Activated naive CD8-positive, alpha-beta T cell (primary cell): ENCODE results near the gene YPEL3.

Experiments used
- H3K27ac Mint-ChIP-seq: one replicate; pipeline ENCODE4 v1.8.0; 2021; ENCODE audit warnings: mixed read lengths
- H3K27me3 Mint-ChIP-seq: one replicate; pipeline ENCODE4 v1.8.0; 2021; ENCODE audit warnings: mixed read lengths
- H3K36me3 Mint-ChIP-seq: one replicate; pipeline ENCODE4 v1.8.0; 2021; ENCODE audit warnings: mixed read lengths
- H3K4me1 Mint-ChIP-seq: one replicate; pipeline ENCODE4 v1.8.0; 2021; ENCODE audit warnings: low read depth, mixed read lengths
- H3K4me3 Mint-ChIP-seq: one replicate; pipeline ENCODE4 v1.8.0; 2021; ENCODE audit warnings: mild to moderate bottlenecking, mixed read lengths
- H3K9me3 Mint-ChIP-seq: one replicate; pipeline ENCODE4 v1.8.0; 2021; ENCODE audit warnings: low read depth, mixed read lengths

Gene YPEL3

GRCh38 chr16:30087181-30087898 lies 8.7 kb downstream of the YPEL3 start:
- Mint-ChIP-seq H3K4me3 (no peak overlapping the region), H3K9me3 (no peaks in the 10 kb centered on the region), H3K36me3 (peaks cover 3% of the 10 kb centered on the region), H3K27ac (no peak overlapping the region), H3K27me3 (no peaks in the 10 kb centered on the region), H3K4me1 (peaks cover 24% of the 10 kb centered on the region)

- no peaks in the 10 kb centered on the region for H3K9me3 Mint-ChIP-seq
- H3K27me3 Mint-ChIP-seq = no peaks in the 10 kb centered on the region
- peaks cover 20% of the 10 kb centered on the region for H3K4me1 Mint-ChIP-seq
- H3K4me3 Mint-ChIP-seq = no peak overlapping the region
- peaks cover 4% of the 10 kb centered on the region for H3K36me3 Mint-ChIP-seq
- H3K27ac Mint-ChIP-seq = no peak overlapping the region
Measured at GRCh38 chr16:30086291-30087140, 9.5 kb downstream of the YPEL3 start.

GRCh38 chr16:30085820-30086219 lies 10.2 kb downstream of the YPEL3 start:
- no peaks in the 10 kb centered on the region for H3K9me3 Mint-ChIP-seq
- H3K27ac Mint-ChIP-seq = no peak overlapping the region
- H3K4me1 Mint-ChIP-seq = peaks cover 20% of the 10 kb centered on the region

GRCh38 chr16:30085247-30085646 lies 10.8 kb downstream of the YPEL3 start:
- Mint-ChIP-seq H3K4me3 (no peak overlapping the region), H3K4me1 (peaks cover 17% of the 10 kb centered on the region), H3K27me3 (no peaks in the 10 kb centered on the region), H3K36me3 (peaks cover 4% of the 10 kb centered on the region), H3K27ac (no peak overlapping the region), H3K9me3 (no peaks in the 10 kb centered on the region)

More at GRCh38 chr16:30085820-30086219, 10.2 kb downstream of the YPEL3 start:
- H3K4me3 Mint-ChIP-seq = no peak overlapping the region
- H3K36me3 Mint-ChIP-seq = peaks cover 4% of the 10 kb centered on the region
- H3K27me3 Mint-ChIP-seq = no peaks in the 10 kb centered on the region

GRCh38 chr16:30084816-30085159 lies 11.2 kb downstream of the YPEL3 start:
- no peaks in the 10 kb centered on the region for H3K27me3 Mint-ChIP-seq
- no peak overlapping the region for H3K4me3 Mint-ChIP-seq
- H3K9me3 Mint-ChIP-seq = no peaks in the 10 kb centered on the region
- peaks cover 14% of the 10 kb centered on the region for H3K4me1 Mint-ChIP-seq
- no peak overlapping the region for H3K27ac Mint-ChIP-seq
- H3K36me3 Mint-ChIP-seq = peaks cover 4% of the 10 kb centered on the region

- peaks cover 15% of the 10 kb centered on the region for H3K4me1 Mint-ChIP-seq
Measured at GRCh38 chr16:30084096-30084815, 11.8 kb downstream of the YPEL3 start.

GRCh38 chr16:30083216-30084055 lies 12.6 kb downstream of the YPEL3 start:
- Mint-ChIP-seq H3K27me3 (no peaks in the 10 kb centered on the region), H3K4me3 (no peak overlapping the region), H3K27ac (no peak overlapping the region), H3K36me3 (peaks cover 4% of the 10 kb centered on the region), H3K9me3 (no peaks in the 10 kb centered on the region), H3K4me1 (peaks cover 17% of the 10 kb centered on the region)

More at GRCh38 chr16:30084096-30084815, 11.8 kb downstream of the YPEL3 start:
- Mint-ChIP-seq H3K9me3 (no peaks in the 10 kb centered on the region), H3K4me3 (no peak overlapping the region), H3K27me3 (no peaks in the 10 kb centered on the region), H3K36me3 (peaks cover 4% of the 10 kb centered on the region), H3K27ac (no peak overlapping the region)

- Mint-ChIP-seq H3K4me3 (no peak overlapping the region), H3K27ac (no peak overlapping the region), H3K36me3 (peaks cover 4% of the 10 kb centered on the region), H3K4me1 (peaks cover 23% of the 10 kb centered on the region), H3K27me3 (no peaks in the 10 kb centered on the region), H3K9me3 (no peaks in the 10 kb centered on the region)
Measured at GRCh38 chr16:30082545-30083090, 13.4 kb downstream of the YPEL3 start.

GRCh38 chr16:30079480-30079879 lies 16.5 kb downstream of the YPEL3 start:
- no peaks in the 10 kb centered on the region for H3K9me3 Mint-ChIP-seq
- peaks cover 44% of the 10 kb centered on the region for H3K4me1 Mint-ChIP-seq

GRCh38 chr16:30078744-30079143 lies 17.3 kb downstream of the YPEL3 start:
- no peaks in the 10 kb centered on the region for H3K9me3 Mint-ChIP-seq
- peaks cover 7% of the 10 kb centered on the region for H3K36me3 Mint-ChIP-seq
- H3K27ac Mint-ChIP-seq = peak overlapping the region; percentile 72
- no peaks in the 10 kb centered on the region for H3K27me3 Mint-ChIP-seq
- no peak overlapping the region for H3K4me3 Mint-ChIP-seq
- peaks cover 44% of the 10 kb centered on the region for H3K4me1 Mint-ChIP-seq

More at GRCh38 chr16:30079480-30079879, 16.5 kb downstream of the YPEL3 start:
- no peaks in the 10 kb centered on the region for H3K27me3 Mint-ChIP-seq
- peaks cover 7% of the 10 kb centered on the region for H3K36me3 Mint-ChIP-seq
- H3K27ac Mint-ChIP-seq = peak overlapping the region; percentile 22
- H3K4me3 Mint-ChIP-seq = no peak overlapping the region

GRCh38 chr16:30077656-30078055 lies 18.4 kb downstream of the YPEL3 start:
- Mint-ChIP-seq H3K36me3 (peaks cover 4% of the 10 kb centered on the region), H3K27ac (peak overlapping the region; percentile 90), H3K27me3 (no peaks in the 10 kb centered on the region), H3K4me1 (peaks cover 40% of the 10 kb centered on the region), H3K9me3 (no peaks in the 10 kb centered on the region), H3K4me3 (peak overlapping the region; percentile 95)

GRCh38 chr16:30076276-30076791 lies 19.7 kb downstream of the YPEL3 start:
- H3K4me1 Mint-ChIP-seq = peaks cover 42% of the 10 kb centered on the region
- no peaks in the 10 kb centered on the region for H3K9me3 Mint-ChIP-seq
- peaks cover 5% of the 10 kb centered on the region for H3K36me3 Mint-ChIP-seq
- H3K27ac Mint-ChIP-seq = peak overlapping the region; percentile 90
- H3K27me3 Mint-ChIP-seq = no peaks in the 10 kb centered on the region
- H3K4me3 Mint-ChIP-seq = peak overlapping the region; percentile 95

- no peaks in the 10 kb centered on the region for H3K27me3 Mint-ChIP-seq
- peak within 1 kb of the TSS; percentile 91 for H3K27ac Mint-ChIP-seq
- peaks cover 42% of the 10 kb centered on the region for H3K4me1 Mint-ChIP-seq
- no peaks in the 10 kb centered on the region for H3K9me3 Mint-ChIP-seq
- H3K4me3 Mint-ChIP-seq = peak within 1 kb of the TSS; percentile 95
- peaks cover 5% of the 10 kb centered on the region for H3K36me3 Mint-ChIP-seq
Measured at GRCh38 chr16:30075503-30076275, 20.3 kb downstream of the YPEL3 start, which contains the start of gene PPP4C. PPP4C (plus strand) TSS chr16:30075994; CDS start chr16:30076378, 384 bp downstream.
